Neural crest cell (in vitro differentiated cells): ENCODE measurements around the gene SPTBN2. TPM values are rescaled to one million over a fixed set of nuclear protein-coding genes. Genes with fewer than 3 reads are reported as not detected.

Experiments
- DNase-seq: peaks from one replicate; pipeline ENCODE4 v3.0.0; 2021; ENCODE audit warnings: low read depth, mixed read lengths, low spot score
- H3K27ac Mint-ChIP-seq: one replicate; pipeline ENCODE4 v1.8.0; 2021; ENCODE audit warnings: mild to moderate bottlenecking, mixed read lengths; ENCODE audit not compliant: unreplicated experiment
- H3K27me3 Mint-ChIP-seq: 2 replicates; pipeline ENCODE4 v1.8.0; 2021; ENCODE audit warnings: low read depth, mild to moderate bottlenecking, mixed read lengths
- H3K36me3 Mint-ChIP-seq: 2 replicates; pipeline ENCODE4 v1.8.0; 2021; ENCODE audit warnings: low read depth, mild to moderate bottlenecking, mixed read lengths
- H3K4me1 Mint-ChIP-seq: 2 replicates; pipeline ENCODE4 v1.8.0; 2021; ENCODE audit warnings: mixed read lengths
- H3K4me3 Mint-ChIP-seq: one replicate; pipeline ENCODE4 v1.8.0; 2021; ENCODE audit warnings: mild to moderate bottlenecking, mixed read lengths
- H3K9me3 Mint-ChIP-seq: 2 replicates; pipeline ENCODE4 v1.8.0; 2021; ENCODE audit warnings: mixed read lengths
- total RNA-seq: library from RNA; stranded (reverse); gene quantifications from 2 replicates; pipeline ENCODE4 v1.2.1, GENCODE V29; 2021
- TF ChIP-seq, protein P1 (sequence below): fragments of 200-600 bp; sonication (generic); conservative IDR thresholded peaks from 2 replicates; pipeline ENCODE4 v1.5.0; 2021; ENCODE audit warnings: antibody characterized with exemption, mild to moderate bottlenecking

SPTBN2 gene
- total RNA-seq, 1 donor from 2014 or later = 43.6 TPM

DNA sequence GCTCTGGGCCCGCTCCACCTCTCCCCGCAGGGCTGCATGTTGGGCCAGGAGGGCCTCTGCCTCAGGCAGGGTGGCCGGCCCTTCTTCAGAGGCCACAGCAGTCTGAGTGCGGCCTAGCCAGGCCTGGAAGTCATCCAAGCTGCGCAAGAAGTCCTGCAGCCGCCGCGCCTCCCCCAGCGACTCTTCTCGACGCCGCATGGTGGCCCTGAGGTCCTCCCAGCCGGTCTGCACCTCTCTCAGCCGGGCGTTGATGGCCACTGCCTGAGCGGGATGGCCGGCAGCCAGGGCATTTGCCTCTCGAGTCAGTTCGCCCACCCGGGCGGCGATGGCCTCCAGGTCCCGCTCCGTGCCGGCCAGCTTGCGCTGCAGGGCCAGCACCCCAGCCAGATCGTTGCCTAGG is 28.3 kb downstream of the SPTBN2 start:
- Mint-ChIP-seq H3K36me3 (peaks cover 19% of the 10 kb centered on the region), H3K4me3 (no peak overlapping the region), H3K9me3 (no peaks in the 10 kb centered on the region), H3K4me1 (no peaks in the 10 kb centered on the region), H3K27ac (no peak overlapping the region), H3K27me3 (no peaks in the 10 kb centered on the region)
- DNase-seq = no peak
- TF ChIP-seq, protein P1, sequence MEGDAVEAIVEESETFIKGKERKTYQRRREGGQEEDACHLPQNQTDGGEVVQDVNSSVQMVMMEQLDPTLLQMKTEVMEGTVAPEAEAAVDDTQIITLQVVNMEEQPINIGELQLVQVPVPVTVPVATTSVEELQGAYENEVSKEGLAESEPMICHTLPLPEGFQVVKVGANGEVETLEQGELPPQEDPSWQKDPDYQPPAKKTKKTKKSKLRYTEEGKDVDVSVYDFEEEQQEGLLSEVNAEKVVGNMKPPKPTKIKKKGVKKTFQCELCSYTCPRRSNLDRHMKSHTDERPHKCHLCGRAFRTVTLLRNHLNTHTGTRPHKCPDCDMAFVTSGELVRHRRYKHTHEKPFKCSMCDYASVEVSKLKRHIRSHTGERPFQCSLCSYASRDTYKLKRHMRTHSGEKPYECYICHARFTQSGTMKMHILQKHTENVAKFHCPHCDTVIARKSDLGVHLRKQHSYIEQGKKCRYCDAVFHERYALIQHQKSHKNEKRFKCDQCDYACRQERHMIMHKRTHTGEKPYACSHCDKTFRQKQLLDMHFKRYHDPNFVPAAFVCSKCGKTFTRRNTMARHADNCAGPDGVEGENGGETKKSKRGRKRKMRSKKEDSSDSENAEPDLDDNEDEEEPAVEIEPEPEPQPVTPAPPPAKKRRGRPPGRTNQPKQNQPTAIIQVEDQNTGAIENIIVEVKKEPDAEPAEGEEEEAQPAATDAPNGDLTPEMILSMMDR = no peak

DNA sequence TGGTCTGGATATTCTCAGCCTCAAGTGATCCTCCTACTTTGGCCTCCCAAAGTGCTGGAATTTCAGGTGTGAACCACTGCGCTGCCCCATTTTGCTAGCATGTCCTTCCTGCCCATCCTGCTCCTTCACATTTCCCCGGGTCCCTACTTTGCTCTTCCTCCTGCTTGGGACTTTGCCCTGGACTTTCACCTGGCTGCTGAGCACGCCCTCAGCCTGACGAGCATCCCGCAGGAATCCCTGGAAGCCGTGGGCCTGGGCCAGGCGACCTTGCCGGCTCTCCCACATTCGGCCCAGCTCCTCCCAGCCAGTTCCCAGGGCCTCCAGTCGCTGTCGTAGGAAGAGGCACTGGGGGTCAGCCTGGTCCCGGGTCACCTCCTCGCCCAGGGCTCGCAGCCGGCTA is 28.7 kb downstream of the SPTBN2 start:
- no peaks in the 10 kb centered on the region for H3K4me1 Mint-ChIP-seq
- TF ChIP-seq, protein P1 = no peak
- H3K27ac Mint-ChIP-seq = no peak overlapping the region
- no peak for DNase-seq
- H3K9me3 Mint-ChIP-seq = no peaks in the 10 kb centered on the region
- H3K36me3 Mint-ChIP-seq = peaks cover 19% of the 10 kb centered on the region
- no peaks in the 10 kb centered on the region for H3K27me3 Mint-ChIP-seq
- no peak overlapping the region for H3K4me3 Mint-ChIP-seq

DNA sequence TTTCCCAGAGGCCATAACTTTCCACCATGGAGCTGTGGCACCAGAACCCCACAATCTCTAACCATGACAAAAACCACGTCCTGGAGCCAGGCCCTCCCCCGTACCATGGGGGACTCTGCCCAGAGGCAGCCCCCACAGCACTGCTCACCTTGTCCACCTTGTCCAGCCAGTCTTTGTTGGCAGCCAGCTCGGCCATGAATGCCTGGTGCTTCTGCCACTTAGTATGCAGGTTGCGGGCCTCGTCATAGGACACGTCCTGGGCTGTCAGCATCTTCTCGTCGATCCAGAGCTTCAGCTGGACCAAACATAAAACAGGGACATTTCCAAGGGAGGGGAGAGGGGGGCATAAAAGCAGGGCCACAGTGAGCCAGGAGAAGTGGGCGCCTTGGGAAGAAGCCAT is 30.5 kb downstream of the SPTBN2 start:
- DNase-seq = no peak
- no peak overlapping the region for H3K4me3 Mint-ChIP-seq
- H3K36me3 Mint-ChIP-seq = peaks cover 17% of the 10 kb centered on the region
- peaks cover 8% of the 10 kb centered on the region for H3K4me1 Mint-ChIP-seq
- peaks cover 3% of the 10 kb centered on the region for H3K27me3 Mint-ChIP-seq
- TF ChIP-seq, protein P1 = no peak
- H3K9me3 Mint-ChIP-seq = no peaks in the 10 kb centered on the region
- H3K27ac Mint-ChIP-seq = no peak overlapping the region

DNA sequence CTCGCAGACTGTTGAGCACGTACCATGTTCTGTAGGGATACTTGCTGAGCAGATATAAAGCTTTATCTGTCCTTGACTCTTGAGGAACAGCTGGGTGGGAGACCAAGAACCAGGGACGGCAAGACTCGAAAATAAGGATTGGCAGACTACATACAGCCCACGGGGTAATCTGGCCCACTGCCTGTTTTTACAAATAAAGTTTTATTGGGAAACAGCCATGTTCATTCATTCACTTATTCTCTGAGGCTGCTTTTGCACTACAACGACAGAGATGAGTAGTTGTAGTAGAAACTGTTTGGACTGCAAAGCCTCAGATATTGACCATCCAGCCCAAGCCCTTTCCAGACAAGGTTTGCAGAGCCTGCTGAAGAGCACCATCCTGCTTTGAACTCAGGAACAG is 31.0 kb downstream of the SPTBN2 start:
- H3K9me3 Mint-ChIP-seq = no peaks in the 10 kb centered on the region
- H3K4me3 Mint-ChIP-seq = no peak overlapping the region
- peaks cover 8% of the 10 kb centered on the region for H3K4me1 Mint-ChIP-seq
- H3K36me3 Mint-ChIP-seq = peaks cover 17% of the 10 kb centered on the region
- H3K27ac Mint-ChIP-seq = no peak overlapping the region
- H3K27me3 Mint-ChIP-seq = peaks cover 3% of the 10 kb centered on the region
- no peak for DNase-seq
- TF ChIP-seq, protein P1 = no peak

DNA sequence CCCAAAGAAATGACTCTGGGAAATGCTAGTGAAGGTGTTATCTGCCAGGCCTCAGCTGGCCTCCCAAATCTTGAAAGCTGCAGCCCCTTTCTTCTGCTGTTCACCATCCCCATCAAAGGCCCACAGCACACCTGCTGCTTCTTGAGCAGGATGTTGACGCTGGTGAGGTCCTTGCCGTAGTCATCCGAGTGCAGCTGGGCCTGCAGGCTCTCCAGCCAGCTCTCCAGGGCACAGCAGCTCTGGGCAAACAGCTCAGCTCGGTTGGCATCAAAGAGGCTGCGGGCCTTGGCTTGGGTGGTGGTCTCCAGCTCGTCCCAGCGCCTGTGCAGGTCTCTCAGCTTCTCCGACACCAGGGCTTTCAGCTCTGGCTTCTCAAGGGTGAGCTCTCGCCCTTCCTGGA is 32.9 kb downstream of the SPTBN2 start:
- Mint-ChIP-seq H3K9me3 (no peaks in the 10 kb centered on the region), H3K4me3 (no peak overlapping the region), H3K4me1 (peaks cover 8% of the 10 kb centered on the region), H3K36me3 (peaks cover 12% of the 10 kb centered on the region), H3K27me3 (peaks cover 3% of the 10 kb centered on the region), H3K27ac (no peak overlapping the region)
- no peak for DNase-seq
- TF ChIP-seq, protein P1 = no peak

DNA sequence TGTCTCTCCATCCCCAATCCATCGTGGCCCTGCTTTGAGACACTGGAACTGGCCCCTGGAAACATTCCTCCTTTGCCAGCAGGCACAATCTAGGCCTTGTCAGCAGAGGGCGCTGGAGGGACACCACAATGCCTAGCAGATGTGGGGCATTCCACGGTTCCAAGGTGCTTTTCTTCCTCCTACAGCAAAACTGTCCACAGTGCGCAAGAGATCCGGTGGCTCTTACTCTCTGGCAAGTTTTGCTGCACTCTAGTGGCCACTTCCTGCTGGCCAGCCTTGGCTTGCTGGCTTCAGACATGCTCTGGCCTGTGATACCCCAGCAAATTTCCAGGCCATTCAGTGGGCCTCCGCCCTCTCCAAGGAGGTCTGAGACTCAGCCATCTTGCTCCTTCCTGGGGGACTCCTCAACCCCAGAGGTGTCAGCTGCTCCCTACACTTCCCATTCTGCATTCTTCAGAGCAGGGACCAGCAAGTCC is 34.2 kb downstream of the SPTBN2 start:
- H3K27ac Mint-ChIP-seq = no peak overlapping the region
- TF ChIP-seq, protein P1 = peak; percentile 96
- no peaks in the 10 kb centered on the region for H3K9me3 Mint-ChIP-seq

More for the DNA sequence above, 34.2 kb downstream of the SPTBN2 start:
- Mint-ChIP-seq H3K36me3 (peaks cover 12% of the 10 kb centered on the region), H3K4me1 (peaks cover 8% of the 10 kb centered on the region), H3K4me3 (peak overlapping the region; percentile 28), H3K27me3 (peaks cover 3% of the 10 kb centered on the region)
- DNase-seq = peak; percentile 93
